Superior temporal gyrus (tissue), 1 donor: Measurements from ENCODE around the gene DCAF8.
A peak's percentile ranks its signal among the peaks of the same experiment; 100 is the strongest.

Experiments
- DNase-seq: peaks from one replicate; pipeline ENCODE4 v3.0.0-alpha.2; 2016; ENCODE audit errors: extremely low spot score

Gene DCAF8

DNA sequence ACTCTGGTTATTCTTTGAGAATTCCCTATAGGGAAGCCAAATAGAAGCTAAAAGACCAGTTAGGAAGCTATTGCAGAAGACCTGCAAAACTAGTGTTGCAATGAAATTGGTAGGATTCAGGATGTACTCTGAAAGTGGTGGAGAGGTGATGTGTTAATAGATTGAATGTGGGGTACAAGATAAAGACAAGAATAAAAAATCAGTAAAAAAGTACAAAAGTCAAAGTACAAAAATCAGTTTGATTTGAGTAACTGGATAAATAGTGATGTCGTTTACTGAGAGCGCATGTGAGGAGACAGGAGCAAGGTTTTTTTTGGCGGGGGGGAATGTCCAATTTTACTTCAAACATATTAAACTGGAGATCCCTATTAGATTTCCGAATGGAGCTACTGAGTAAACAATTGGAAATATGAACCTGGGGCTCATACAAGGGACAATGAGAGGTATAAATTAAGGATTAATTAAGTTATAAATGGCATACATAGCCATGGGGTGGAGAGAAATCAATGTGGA is 2.5 kb upstream of the DCAF8 start:
- no peak for DNase-seq

DNA sequence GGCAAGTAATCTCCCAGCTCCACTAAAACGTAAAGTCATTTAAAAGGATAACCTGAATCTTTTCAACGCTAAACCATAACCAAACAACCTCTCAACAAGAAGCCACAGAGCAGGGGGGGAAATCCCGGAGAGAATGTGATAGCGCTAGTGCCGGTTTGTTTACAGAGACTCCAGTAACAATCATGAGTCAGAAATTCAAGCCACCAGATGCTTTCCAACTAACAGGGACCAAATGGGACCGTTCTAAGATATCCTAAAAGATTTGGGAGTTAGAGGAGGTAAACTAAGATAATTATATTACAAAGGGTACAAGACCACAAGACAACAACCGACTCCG is 825 bp downstream of the DCAF8 start:
- DNase-seq: peak; percentile 71

- DNase-seq: peak; percentile 51
Measured at GRCh38 chr1:160260406-160261382, 1.7 kb downstream of the DCAF8 start.

DNA sequence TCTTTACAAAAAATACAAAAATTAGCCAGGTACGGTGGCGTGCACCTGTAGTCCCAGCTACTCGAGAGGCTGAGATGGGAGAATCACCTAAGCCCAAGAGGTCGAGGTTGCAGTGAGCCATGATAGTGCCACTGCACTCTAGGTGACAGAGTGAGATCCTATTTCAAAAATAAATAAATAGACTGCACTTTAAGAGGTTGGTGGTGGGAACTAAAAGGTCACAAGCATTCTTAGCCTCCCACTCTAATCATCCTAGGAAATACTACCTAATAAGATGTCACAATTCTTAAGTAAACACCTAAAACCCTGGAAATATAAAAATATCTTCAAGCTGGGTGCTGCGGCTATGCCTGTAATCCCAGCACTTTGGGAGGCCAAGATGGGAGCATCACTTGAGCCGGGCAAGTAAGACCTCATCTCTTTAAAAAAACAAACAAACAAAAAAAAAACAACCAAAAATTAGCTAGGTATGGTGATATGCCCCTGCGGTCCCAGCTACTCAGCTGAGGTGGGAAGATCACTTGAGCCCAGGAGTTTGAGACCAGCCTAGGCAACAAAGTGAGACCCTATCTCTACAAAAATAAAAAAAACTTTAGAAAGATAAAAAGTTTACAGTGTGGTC is 4.1 kb downstream of the DCAF8 start:
- no peak for DNase-seq

DNA sequence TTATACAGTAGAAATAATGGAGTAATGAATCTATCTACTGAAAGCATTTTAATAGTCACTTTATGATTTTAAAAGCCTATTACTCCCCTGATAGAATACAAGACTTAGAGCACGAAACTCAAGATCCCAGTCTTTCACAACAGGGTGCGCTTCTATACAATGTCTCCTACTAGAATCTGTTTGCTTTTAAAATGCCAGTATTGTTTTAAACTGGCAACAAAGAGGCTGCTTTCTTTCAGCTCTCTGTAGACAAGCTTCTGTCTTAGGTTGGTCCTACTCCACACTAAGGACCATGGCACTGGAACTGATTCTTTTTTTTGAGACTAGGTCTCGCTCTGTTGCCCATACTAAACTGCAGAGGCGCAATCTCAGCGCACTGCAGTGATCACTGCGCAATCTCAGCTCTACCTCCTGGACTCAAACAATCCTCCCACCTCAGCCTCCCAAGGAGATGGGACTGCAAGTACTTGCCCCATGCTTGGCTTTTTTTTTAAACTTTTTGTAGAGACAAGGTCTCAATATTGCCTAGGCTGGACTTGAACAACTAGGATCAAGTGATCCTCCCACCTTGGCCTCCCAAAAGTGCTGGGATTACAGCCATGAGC is 4.8 kb downstream of the DCAF8 start:
- peak; percentile 52 for DNase-seq

DNA sequence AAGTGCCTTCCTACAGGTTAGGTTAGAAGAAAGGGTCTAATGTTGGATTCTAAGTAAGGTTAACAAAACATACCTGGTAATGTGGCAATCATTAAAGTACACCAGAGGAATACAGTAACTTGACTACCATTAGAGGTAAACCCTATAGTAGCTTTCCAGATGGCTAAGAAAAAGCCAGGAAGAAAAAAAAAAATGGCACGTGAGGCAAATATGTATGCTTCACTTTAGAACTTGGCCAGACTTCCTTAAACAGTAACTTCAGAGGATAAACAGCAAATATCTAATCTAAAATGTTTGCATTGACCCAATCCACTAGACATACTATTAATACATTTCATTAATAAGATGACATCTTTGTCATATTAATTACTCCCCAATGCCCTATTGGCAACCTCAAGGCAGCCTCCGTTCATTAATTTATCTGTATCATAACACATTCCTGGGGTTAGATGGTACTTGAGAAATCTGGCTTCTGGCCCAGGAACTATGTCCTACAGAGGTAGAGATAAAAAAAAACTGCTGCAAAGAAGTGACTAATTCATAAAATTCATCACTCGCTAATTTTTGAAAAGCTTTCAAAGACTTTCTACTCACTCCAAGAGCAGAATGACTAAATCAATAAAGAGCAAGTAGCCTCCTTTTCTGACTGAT is 5.8 kb downstream of the DCAF8 start:
- DNase-seq: no peak

- no peak for DNase-seq
Measured at GRCh38 chr1:160255781-160256300, 6.5 kb downstream of the DCAF8 start.

GRCh38 chr1:160251687-160252526 is 10.4 kb downstream of the DCAF8 start:
- DNase-seq: peak; percentile 97

DNA sequence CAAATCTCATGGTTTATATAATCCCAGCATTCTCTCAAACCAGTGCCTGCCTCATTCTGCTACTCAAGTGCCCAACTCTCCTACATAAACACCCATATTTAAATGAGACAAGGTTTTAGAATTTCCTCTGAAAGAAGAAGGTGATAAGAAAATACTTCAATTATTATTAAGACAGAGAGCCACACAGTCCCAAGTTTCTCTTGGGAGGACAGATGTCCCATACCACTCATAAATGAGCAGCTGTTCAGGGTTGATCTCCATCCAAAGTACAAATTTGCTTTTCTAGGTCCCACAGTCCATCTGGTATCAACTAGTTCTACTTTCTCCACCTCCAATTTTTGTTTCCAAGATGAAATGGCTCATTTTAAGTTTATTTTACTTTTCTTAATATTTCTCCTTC is 11.3 kb downstream of the DCAF8 start:
- DNase-seq: peak; percentile 71

DNA sequence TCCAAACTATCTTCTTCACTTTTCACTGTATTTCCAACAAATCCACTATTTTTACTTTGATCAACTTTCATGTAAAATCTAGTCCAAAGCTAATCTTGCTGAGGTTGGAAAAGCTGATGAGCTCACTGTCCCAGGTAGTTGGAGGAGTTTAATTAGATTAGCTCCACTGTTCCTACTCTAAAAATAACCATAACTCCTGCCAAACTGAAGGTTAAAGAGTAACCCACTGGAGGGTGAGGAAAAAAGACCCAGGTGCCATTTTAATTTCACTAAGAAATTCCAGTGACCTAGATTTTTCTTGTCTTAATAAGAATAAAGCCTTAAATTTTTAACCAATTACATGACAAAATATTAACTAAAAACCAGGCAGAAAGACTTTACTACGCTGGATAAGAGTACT is 15.3 kb downstream of the DCAF8 start:
- DNase-seq: no peak

- no peak for DNase-seq
Measured at GRCh38 chr1:160245434-160245833, 16.9 kb downstream of the DCAF8 start.

GRCh38 chr1:160244209-160244608 is 18.1 kb downstream of the DCAF8 start:
- DNase-seq: no peak

DNA sequence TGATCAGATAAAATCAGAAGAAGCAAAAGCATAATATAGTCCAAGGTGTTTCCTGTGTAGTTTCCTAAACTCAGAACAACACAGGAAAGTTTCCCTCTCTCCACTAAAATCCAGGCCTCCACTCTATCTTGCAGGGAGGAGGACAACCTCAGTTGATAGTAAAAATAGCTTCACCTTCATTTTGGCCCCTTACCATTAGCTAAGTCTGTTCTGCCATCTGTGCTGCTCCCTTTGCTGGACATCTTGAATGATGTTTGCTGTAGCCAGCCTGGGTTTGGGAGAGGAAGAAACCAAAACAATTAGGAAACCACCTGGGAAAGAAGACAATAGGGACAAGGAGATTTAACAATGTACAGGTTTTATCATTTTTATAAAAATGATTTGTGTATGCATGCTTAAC is 18.6 kb downstream of the DCAF8 start:
- DNase-seq: no peak

DNA sequence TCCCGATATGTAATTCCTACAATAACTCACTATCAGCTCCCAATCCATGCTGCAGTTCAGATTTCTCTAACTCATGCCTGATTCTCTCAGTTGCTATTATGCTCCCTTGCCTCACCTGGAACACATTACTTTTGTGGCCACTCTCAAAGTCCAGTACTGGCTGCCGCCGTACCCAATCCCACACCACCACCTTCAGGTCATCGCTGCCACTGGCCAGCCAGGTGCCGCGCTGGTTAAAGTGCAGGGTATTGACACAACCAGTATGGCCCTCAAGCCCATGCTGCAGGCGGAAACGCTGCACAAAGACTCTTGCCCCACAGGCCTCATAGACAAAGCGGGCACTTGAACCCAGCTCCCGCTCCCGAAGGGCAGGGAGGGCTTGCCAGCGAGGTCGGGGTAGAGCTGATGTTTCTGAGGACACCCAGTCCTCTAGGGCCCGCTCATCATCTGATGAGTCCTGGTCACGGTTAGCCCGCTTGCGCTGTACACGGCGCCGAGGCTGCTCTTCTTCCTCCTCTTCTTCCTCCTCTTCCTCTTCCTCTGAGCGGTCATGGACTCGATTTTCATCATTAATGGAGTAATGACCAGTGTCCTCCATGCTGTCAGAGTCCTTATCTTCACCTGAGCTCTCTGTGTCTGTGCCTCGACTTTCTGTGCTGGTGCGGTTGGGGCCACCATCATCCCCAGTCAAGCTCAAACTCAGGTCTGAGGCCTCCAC is 22.6 kb downstream of the DCAF8 start:
- no peak for DNase-seq

GRCh38 chr1:160238408-160238807 is 23.9 kb downstream of the DCAF8 start:
- no peak for DNase-seq

DNA sequence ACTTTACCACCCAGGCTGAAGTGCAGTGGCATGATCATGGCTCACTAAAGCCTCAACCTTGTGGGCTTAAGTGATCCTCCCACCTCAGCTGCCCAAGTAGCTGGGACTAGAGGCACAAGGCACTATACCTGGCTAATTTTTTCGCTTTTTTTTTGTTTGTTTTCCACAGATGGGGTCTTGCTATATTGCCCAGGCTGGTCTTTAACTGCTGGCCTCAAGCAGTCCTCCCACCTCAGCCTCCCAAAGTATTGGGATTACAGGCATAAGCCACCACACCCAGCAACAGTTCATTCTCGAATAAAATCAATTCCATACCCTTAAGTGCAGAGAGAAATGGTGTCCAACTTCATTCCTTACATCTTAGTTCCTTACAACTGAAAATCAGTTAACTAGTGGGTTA is 24.8 kb downstream of the DCAF8 start:
- DNase-seq: no peak

GRCh38 chr1:160236806-160237205 is 25.5 kb downstream of the DCAF8 start:
- DNase-seq: no peak

- DNase-seq: no peak
Measured at GRCh38 chr1:160232911-160233310, 29.4 kb downstream of the DCAF8 start.

GRCh38 chr1:160228431-160228830 is 33.9 kb downstream of the DCAF8 start:
- no peak for DNase-seq

DNA sequence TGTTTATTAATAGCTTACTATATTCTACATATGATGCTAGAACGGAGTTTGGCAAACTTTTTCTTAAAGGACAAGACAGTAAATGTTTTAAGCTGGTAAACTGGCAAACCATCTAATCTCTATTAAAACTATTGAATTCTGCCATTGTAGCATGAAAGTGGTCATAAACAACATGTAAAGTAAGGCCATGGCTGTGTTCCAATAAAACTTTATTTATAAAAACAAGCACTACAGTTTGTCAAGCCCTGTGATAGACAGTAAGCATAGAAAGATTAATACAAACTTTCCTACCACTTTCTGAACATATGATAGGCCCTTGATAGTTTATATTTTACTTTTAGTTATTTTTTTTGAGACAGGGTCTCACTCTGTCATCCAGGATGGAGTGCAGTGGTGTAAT is 34.8 kb downstream of the DCAF8 start:
- DNase-seq: no peak
